LHCN-M2 (cell line): Measurements from ENCODE around the gene SYCP1. TPM values are rescaled to one million over a fixed set of nuclear protein-coding genes. Genes with fewer than 3 reads are reported as not detected.
"Not testable (repeated sequence)": the region's sequence is repeated elsewhere in the genome, so short reads cannot be mapped to it uniquely, and the experiment has no call there.

ENCODE experiments used
- DNase-seq: peaks from one replicate; pipeline ENCODE4 v3.0.0-alpha.2; 2012; ENCODE audit warnings: low read depth
- total RNA-seq: library from RNA; depleted of rRNA; stranded (reverse); fragments of >200 nt; gene quantifications from 2 replicates; pipeline ENCODE4 v1.2.3, GENCODE V29; 2014

The SYCP1 gene
- total RNA-seq, 1 experiment from 2014 or later = not detected

- no peak for DNase-seq
Measured at GRCh38 chr1:114976891-114977290, 122.2 kb downstream of the SYCP1 start.

GRCh38 chr1:114979278-114979891 lies 124.7 kb downstream of the SYCP1 start:
- peak; percentile 30 for DNase-seq

GRCh38 chr1:114982251-114982650 lies 127.6 kb downstream of the SYCP1 start:
- DNase-seq = no peak

- DNase-seq = peak; percentile 13
Measured at GRCh38 chr1:114986286-114986685, 131.6 kb downstream of the SYCP1 start.

GRCh38 chr1:114988095-114988494 lies 133.4 kb downstream of the SYCP1 start:
- no peak for DNase-seq

- DNase-seq = no peak
Measured at GRCh38 chr1:114997510-114998289, 143.0 kb downstream of the SYCP1 start.

GRCh38 chr1:115006191-115006590 lies 151.5 kb downstream of the SYCP1 start:
- DNase-seq = no peak

- no peak for DNase-seq
Measured at GRCh38 chr1:115012006-115012405, 157.3 kb downstream of the SYCP1 start.

- no peak for DNase-seq
Measured at GRCh38 chr1:115012434-115012833, 157.8 kb downstream of the SYCP1 start.

GRCh38 chr1:115013792-115014191 lies 159.1 kb downstream of the SYCP1 start:
- DNase-seq = no peak

- not testable (repeated sequence) for DNase-seq
Measured at GRCh38 chr1:115019549-115019948, 164.9 kb downstream of the SYCP1 start.

GRCh38 chr1:115021145-115021544 lies 166.5 kb downstream of the SYCP1 start:
- DNase-seq = no peak

- DNase-seq = no peak
Measured at GRCh38 chr1:115023593-115023992, 168.9 kb downstream of the SYCP1 start.

GRCh38 chr1:115029526-115029925 lies 174.9 kb downstream of the SYCP1 start, which contains the start of gene TSHB:
TSS of gene TSHB (plus strand) at chr1:115029826. CDS start at chr1:115033363, 3,537 bp downstream.
- DNase-seq = no peak

- no peak for DNase-seq
Measured at GRCh38 chr1:115031595-115031994, 176.9 kb downstream of the SYCP1 start.

- no peak for DNase-seq
Measured at GRCh38 chr1:115035652-115036051, 181.0 kb downstream of the SYCP1 start.

GRCh38 chr1:115036814-115037507 lies 182.3 kb downstream of the SYCP1 start:
- DNase-seq = no peak

- DNase-seq = no peak
Measured at GRCh38 chr1:115040501-115040900, 185.8 kb downstream of the SYCP1 start.

GRCh38 chr1:115041654-115042053 lies 187.0 kb downstream of the SYCP1 start:
- DNase-seq = peak; percentile 10
